Brain pericyte (primary cell): ENCODE data around the gene SLC36A1.
A peak's percentile ranks its signal among the peaks of the same experiment; 100 is the strongest.
"Not testable (repeated sequence)": the region's sequence is repeated elsewhere in the genome, so short reads cannot be mapped to it uniquely, and the experiment has no call there.

Experiments used
- DNase-seq: peaks from one replicate; pipeline ENCODE4 v3.0.0-alpha.2; 2012; ENCODE audit warnings: low read depth, low spot score

The SLC36A1 gene

DNA sequence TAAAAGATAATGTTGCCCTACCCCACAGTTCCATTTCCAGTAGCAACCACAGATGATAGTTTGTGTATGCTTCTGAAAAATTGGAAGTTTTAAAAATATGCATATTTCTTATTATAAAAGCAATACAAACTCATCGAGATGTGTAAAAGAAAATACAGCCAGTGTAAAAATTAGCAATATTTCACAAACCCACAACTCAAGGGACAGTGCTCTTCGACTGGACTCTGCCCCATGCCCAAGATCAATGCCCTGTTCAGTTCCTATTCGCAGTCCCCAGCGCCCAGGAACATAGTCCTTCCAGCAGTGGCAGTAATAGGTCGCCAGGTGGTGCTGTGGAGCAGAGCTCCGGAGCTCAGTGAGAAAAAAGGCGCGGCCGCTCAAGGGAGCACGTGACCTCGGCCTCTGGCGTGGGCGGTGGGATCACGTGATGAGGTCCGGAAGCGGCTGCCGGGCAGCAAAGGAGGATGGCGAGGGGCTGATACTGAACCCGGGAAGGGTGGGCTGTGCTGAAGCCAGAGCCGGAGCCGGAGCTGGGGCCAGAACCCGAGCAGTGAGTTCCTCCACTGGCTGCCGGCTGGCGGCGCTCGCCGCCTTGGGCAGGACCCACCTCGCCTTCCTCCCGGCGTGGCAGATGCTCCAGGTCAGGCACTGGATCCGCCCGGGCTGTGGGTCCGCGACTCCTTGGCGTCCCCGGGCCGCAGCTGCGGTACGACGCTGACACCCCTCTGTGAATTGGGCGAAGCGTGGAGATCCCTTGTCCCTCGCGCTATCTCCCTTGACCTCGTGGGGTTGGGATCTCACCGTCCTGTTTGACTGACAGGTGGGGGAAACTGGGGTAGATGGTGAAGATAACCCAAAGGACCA lies at the start of gene SLC36A1:
SLC36A1 (plus strand) TSS at position 430 of the 864 bp plus-strand sequence. CDS start 11,190 bp downstream, outside the sequence.
- peak; percentile 74 for DNase-seq

DNA sequence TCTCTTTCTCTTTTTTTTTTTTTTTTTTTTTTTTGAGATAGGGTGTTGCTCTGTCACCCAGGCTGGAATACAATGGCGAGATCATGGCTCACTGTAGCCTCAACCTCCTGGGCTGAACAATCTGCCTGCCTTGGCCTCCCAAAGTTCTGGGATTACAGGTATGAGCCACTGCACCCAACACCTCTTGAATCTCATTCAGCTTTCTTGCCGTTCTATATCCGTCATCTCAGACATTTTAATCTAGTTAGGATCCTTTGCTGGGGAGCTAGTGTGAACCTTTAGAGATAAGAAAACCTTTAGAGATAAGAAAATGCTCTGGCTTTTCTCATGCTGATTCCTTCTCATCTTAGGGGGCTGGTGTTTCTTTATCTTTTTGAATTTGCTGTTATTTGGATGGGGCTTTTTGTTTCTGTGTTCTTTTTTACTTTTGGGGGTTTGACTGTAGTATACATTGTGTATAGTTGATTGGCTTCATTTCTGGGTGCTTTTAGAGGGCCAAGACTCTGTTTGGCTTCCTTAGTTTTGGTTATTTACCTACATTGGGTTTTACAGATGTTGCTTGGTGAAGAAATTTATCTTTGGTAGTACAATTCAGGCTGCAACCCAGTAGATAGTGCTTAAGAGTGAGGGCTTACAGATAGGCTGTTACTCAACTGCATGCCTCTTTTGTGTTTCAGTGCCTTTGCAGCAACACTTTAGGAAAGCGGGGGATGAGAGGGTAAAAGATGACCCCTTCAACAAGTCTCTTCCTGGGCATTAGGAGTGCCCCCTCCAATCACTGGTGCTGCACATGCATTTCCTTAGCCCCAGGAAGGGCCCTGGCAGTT lies 41.9 kb upstream of the SLC36A1 start:
- no peak for DNase-seq

DNA sequence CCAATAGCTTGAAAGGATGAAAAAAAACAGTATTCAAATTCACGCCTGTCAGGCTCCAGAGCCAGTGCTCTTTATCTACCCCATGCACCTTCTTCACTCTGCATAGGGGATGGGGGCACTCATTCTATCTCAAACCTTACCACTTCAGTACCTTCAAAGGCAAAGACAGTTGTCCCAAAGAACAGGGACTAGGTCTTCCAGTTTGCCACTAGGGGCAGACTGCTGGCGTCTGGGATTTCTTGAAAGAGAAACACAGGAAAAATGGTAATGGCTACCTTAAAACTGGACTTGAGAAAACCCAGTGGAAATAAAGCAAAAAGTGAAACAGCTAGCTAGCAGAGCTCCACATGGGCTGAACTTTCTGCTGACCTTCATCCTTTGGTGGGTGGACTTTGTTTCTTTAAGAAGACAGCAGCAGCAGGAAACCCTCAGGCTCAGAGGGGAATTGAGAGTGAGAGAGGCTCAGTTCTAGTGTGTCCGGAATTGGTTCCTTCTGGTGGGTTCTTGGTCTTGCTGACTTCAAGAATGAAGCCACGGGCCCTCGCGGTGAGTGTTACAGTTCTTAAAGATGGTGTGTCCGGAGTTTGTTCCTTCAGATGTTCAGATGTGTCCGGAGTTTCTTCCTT lies 41.0 kb upstream of the SLC36A1 start:
- DNase-seq: no peak

DNA sequence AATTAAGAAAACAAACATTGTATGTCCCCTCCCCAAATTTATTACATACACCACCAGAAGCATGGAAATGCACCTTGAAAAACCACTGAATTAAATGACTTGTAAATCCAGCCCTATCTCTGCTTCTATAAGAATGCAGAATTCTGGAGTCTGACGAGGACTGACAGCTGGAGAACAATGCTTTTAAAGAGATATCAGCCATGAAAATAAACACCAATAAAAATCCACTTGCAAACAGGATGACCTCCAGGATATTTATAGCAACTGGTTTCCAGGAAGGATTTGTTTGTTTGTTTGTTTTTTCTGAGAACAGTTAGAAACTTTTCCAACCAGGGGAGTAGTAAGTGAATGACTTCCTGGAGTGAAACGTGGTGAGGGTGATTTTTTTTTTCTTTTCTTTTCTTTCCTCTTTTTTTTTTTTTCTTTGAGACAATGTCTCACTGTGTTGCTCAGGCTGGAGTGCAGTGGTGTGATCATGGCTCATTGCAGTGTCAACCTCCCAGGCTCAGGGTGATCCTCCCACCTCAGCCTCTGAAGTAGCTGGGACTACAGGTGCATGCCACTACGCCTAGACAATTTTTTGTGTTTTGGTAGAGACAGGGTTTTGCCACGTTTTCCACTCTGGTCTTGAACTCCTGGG lies 38.7 kb upstream of the SLC36A1 start:
- no peak for DNase-seq

DNA sequence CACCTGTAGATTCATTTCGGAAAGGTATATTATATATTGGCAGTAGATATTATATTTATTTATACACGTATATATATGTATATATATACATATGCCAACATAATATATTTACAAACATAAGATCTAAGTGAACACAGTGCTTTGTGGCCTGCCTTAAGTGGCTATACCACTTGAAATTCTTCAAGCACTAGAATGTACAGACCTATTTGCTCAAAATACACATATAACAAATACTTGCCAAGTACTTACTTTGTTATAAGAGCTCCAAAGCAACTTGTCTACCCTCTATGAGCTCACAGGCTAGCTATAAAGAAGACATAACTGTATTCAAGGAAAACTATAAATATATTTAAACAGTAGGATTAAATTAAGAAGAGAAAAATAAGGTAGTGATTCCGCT lies 33.6 kb upstream of the SLC36A1 start:
- no peak for DNase-seq

DNA sequence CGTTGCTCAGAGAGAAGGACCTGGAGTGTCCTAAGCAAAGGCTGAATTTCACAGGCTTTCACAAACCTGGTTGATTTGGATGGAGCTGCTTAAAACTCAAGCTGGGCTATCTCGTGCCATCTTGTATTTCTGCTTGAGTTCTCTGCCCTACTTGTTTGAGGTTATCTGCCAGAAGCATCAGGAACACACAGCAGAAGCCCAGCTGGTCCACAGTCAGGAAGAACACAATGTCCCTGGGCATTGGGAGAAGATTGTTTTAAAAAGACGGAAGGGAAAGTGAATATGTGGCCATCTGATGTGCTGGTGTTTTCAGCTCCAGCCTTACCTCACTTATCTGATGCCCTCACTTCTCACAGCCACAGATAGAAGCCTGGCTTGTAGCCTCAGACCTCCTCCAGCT lies 32.9 kb upstream of the SLC36A1 start:
- no peak for DNase-seq

DNA sequence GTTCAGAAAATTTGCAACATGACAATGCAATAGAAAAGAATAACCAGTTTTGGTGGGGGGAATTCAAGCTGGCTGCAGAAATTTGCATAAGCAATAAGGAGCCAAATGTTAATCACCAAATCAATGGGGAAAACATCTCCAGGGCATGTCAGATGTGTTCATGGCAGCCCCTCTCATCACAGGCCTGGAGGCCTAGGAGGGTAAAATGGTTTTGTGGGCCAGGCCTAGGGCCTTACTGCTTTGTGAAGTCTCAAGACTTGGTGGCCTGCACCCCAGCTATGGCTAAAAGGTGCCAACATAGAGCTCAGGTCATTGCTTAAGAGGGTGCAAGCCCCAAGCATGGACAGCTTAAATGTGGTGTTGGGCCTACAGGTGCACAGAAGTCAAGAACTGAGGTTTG lies 29.7 kb upstream of the SLC36A1 start:
- DNase-seq: no peak

DNA sequence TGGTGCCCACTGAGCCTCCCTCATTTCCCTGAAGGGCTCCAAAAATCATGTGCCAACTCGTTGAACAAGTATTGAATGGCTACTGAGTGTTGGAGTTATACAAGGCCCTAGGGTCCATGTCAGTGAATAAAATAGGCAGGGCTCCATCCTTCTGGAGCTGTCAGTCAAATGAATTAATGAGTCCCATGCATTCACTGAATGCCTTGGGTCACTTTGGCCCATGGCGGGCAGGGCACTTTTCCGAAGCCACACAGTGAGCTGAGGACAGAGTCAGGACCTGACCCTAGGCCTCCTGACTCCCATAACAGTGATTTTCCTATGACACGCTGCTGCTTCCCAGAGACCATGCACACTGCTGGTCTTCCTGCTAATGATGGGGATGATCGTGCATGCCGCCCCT lies 27.3 kb upstream of the SLC36A1 start:
- no peak for DNase-seq

DNA sequence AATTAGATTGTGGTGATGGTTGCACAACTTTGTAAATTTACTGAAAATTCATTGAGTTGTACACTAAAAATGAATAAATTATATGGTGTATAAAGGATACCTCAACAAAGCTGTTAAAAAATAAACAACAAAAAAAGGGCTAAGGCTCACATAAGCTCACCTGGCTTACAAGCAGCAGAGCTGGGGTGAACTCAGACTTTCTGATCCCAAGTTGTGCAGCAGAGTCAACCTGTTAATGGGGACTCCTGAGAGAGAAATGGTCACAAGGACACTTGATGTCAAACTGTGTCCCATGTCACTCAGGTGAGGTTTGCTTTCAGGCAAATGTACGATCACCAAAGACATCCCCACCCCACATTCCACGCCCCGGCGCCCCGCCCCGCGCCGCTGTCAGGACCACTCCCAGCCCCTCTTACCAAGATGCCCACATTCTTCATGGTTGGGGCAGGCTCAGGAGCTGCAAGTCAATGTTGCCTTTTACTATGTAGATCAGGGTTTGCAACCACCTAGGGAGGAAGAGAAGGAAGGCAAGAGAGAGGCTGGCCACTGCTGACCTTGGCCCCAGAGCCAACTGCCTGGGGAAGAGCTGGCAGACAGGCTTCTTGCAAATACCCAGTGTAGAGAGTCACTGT lies 22.4 kb upstream of the SLC36A1 start:
- DNase-seq: no peak

DNA sequence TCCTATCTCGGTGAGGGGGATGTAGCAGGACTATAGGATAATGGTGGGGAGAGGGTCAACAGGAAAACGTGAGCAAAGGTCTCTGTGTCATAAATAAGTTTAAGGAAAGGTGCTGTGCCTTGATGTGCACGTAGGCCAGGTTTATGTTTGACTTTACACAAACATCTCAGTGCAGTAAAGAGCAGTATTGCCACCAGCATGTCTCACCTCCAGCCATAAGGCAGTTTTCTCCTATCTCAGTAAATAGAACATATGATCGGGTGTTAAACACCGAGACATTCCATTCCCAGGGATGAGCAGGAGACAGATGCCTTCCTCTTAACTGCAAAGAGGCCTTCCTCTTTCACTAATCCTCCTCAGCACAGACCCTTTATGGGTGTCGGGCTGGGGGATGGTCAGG lies 21.1 kb upstream of the SLC36A1 start:
- DNase-seq: not testable (repeated sequence)

DNA sequence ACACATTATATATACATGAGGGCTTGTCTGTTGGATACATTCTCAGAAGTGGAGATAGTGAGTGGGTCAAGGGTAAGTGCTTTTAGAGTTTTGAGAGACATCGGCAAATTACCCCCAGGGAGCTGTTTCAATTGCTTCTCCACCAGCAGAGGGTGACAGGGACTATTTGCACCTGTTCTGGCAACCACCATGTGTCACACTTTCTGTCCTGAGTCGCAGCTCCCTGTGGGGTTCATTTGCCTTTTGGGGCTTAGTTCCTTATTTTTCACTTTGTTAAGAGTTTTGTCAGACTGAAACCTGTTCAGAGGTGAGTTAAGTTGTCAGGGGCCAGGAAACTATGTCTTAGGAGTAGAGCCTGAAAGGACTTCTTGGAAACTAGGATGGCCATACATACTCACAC lies 20.1 kb upstream of the SLC36A1 start:
- DNase-seq: no peak

DNA sequence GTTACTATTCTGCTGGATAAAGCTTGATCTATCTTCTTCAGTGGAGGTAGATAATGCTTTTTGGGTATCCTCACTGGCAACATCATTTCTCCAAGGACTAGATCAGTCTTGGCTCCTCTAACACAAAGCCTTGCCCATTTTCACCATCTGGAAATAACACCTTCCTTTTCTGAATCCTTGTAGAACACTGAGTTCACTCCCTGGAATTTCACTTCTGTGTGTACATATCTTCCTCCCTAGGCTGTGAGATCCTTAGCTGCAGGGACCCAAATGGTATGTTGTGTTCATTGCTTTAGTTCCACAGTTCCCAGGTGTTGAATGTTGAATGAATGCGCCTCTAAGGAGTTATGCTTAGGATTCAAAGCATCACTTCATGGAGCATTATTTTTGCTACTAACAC lies 16.7 kb upstream of the SLC36A1 start:
- DNase-seq: no peak

DNA sequence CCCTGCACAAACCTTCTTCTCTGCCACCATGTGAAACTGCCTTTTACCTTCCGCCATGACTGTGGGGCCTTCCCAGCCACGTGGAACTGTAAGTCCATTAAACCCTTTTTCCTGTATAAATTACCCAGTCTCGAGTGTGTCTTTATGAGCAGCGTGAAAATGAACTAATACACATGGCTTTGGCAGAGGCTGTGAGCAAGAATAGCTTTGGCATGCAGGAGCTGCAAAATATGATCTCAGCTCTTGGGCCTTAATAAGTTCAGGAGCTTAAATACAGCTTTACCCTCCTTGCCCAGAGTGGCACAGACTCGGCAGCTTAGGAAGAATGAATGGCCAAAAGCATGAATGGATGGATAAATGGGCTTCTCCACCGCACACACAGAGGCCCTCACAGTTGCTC lies 15.7 kb upstream of the SLC36A1 start:
- DNase-seq: no peak

DNA sequence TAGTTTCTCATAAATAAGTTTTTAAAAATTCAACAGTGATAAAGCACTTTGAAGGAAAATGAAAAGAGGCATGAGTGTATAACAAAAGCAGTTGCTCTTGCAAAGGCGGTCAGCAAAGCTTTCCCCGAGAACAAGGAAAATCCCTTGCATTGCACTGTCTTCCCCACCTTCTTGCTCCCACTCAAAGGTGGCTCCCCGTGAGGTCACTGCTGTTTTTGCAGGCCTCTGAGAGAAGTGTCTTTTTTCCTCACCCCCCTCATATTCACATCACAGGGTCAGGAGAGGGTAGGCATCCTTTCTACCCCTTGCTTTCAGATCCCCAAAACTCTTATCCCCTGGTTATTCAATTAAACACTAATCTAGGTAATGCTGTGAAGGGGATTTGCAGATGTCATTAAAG lies 15.2 kb upstream of the SLC36A1 start:
- DNase-seq: no peak

DNA sequence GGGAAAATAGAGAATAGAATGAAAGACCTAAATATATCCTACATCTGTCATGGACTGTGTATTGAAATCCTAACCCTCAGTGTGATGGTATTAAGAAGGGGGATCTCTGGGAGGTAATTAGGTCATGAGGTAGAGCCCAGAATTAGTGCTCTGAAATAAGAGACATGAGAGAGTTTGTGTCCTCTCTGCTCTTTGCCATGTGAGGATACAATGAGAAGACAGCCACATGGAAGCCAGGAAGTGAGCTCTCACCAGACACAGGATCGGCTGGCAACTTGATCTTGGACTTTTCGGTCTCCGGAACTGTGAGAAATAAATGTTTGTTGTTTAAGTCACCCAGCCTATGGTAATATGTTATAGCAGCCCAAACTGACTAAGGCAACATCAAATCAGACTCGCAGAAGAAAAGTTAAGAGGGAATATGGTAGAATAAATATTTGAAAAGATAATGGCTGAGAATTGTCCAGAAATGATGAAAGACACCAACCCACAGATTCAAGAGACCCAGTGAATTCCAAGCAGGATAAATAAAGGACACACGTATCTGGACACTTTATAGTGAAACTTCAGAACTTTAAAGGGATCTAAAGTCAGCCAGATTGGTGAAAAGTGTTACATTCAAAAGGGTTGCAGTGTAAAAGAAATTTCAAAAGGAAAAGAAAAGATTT lies 12.7 kb upstream of the SLC36A1 start:
- DNase-seq: no peak

DNA sequence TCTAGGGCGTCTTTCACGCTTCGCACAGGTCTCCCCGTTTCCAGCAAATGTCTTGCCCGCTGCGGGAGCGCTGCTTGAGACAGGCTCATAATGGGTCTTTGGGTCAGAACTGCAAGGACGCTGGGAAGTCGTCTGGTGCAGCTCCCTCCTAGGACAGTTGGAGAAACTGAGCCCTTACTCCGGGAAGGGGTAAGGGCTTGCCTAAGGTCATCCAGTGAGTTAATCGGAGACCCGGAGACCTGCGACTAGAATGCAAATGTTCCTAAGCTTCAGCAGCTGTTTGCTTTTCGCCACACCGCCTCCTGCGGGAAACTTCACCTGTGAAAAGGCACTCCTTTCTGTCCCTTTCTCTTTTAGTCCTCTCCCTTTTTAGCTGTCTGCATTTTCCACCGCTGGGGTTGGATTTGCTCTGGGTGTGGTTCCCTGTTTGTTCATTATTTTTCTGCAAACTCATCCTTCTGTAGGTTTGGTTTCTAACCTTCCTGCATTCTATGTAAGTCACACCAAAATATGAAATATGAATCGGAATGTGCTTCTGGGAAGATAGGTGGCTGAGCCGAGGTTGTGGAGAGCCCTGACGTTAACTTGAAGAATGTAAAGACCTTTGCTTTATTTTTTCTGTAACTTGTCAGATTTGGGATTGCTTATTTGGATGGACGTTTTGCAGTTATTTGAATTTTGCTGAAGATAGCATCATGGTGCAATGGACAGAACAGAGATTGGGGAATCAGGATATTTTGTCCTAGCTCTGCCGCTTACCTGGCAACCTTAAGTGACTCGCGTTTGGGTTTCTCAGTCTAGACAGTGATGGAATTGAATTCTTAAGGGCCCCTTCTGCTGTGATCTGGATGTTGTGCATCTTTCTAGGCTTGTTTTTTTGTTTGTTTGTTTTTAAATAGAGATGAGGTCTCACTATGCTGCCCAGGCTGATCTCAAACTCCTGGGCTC lies 909 bp downstream of the SLC36A1 start:
- no peak for DNase-seq

DNA sequence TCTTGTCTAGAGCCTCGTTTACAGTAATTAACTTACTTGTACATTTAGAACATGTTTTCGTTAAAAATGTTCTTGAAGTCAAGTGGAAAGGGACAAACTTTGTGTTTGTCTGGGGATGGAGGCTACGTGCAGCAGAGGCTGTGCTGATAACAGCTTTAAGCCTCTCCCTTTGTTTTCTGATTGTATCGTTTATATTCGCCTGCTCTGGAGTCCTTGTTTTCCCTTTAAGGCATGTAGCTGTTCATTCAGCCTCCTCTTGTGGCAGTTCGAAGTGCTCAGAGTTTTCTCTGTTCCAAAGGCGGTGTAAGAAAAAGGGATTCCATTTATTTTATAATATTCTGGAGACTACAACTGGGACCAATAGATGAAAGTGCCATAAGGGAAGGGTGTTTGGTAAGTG lies 1.9 kb downstream of the SLC36A1 start:
- no peak for DNase-seq

DNA sequence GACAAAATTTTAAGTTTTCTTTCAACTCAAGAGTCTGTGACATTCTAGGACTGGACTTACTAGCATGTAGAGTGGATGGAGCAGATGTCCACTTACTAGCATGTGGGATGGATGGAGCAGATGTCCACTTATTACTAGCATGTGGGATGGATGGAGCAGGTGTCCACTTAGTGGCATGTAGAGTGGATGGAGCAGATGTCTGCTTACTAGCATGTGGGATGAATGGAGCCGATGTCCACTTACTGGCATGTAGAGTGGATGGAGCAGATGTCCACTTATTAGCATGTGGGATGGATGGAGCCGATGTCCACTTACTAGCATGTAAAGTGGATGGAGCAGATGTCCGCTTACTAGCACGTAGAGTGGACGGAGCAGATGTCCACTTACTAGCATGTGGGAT lies 2.4 kb downstream of the SLC36A1 start:
- no peak for DNase-seq

DNA sequence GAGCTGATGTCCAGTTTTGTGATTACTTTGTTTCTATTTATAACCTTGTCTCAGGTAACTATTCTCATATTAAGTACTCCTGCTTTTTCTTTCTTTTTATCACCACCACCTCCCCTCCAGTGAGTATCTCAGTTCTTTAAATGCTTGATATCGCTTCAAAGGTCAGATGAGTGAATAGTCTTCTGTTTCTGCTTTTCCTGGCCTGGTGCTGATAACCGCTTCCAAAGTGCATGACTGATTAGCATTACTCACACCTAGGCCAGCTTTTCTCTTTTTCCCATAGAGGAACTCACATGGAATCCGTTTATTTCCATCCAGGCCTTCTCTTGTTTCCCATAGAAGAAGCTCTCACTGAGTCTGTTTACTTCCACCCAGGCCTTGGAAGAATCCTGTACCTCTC lies 3.2 kb downstream of the SLC36A1 start:
- no peak for DNase-seq
